ENCODE measurements around the gene SLC24A3. TPM values are rescaled to one million over a fixed set of nuclear protein-coding genes. Genes with fewer than 3 reads are reported as not detected.
A peak's percentile ranks its signal among the peaks of the same experiment; 100 is the strongest.

The SLC24A3 gene
- total RNA-seq, 3 donors from 2014 or later: 4.9 to 12.3 (median 5.9) TPM

GRCh38 chr20:19426356-19426755, 213.9 kb downstream of the SLC24A3 start:
- intact Hi-C loops (cut with DNase I; ENCODE audit: low total_unique reads): no loop called here
- TF ChIP-seq POLR2A (IDR thresholded peaks at IDR 0.05) (no peak), POLR2AphosphoS5 (IDR thresholded peaks at IDR 0.05) (no peak)
- TF ChIP-seq, protein P1, sequence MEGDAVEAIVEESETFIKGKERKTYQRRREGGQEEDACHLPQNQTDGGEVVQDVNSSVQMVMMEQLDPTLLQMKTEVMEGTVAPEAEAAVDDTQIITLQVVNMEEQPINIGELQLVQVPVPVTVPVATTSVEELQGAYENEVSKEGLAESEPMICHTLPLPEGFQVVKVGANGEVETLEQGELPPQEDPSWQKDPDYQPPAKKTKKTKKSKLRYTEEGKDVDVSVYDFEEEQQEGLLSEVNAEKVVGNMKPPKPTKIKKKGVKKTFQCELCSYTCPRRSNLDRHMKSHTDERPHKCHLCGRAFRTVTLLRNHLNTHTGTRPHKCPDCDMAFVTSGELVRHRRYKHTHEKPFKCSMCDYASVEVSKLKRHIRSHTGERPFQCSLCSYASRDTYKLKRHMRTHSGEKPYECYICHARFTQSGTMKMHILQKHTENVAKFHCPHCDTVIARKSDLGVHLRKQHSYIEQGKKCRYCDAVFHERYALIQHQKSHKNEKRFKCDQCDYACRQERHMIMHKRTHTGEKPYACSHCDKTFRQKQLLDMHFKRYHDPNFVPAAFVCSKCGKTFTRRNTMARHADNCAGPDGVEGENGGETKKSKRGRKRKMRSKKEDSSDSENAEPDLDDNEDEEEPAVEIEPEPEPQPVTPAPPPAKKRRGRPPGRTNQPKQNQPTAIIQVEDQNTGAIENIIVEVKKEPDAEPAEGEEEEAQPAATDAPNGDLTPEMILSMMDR (IDR thresholded peaks at IDR 0.05): no peak
- Histone ChIP-seq H3K36me3 (no peaks in the 10 kb centered on the region), H3K4me3 (no peak overlapping the region), H3K4me1 (no peaks in the 10 kb centered on the region), H3K27ac (no peak overlapping the region), H3K27me3 (no peaks in the 10 kb centered on the region), H3K9me3 (peaks cover 0 to 2% of the 10 kb centered on the region in 2 donors)
- DNase-seq (ENCODE audit: low spot score in 2 of 2): no peak

GRCh38 chr20:19427480-19427879, 215.0 kb downstream of the SLC24A3 start:
- Histone ChIP-seq H3K4me1 (no peaks in the 10 kb centered on the region), H3K27me3 (no peaks in the 10 kb centered on the region), H3K36me3 (no peaks in the 10 kb centered on the region), H3K4me3 (peak overlapping the region in 2 of 3 donors; percentile 26 to 44), H3K9me3 (no peaks in the 10 kb centered on the region), H3K27ac (peak overlapping the region in 1 of 2 donors; percentile 12)
- intact Hi-C loops (cut with DNase I; ENCODE audit: low total_unique reads): no loop called here
- peak; percentile 54 to 62 for DNase-seq (ENCODE audit: low spot score in 2 of 2)
- TF ChIP-seq POLR2AphosphoS5 (IDR thresholded peaks at IDR 0.05) (no peak), POLR2A (IDR thresholded peaks at IDR 0.05) (no peak)
- TF ChIP-seq, protein P1 (IDR thresholded peaks at IDR 0.05): no peak

- H3K27ac ChIP-seq: peak overlapping the region in 1 of 2 donors; percentile 12
- peak overlapping the region in 2 of 3 donors; percentile 26 to 44 for H3K4me3 ChIP-seq
- intact Hi-C loops (cut with DNase I; ENCODE audit: low total_unique reads): no loop called here
- H3K27me3 ChIP-seq: no peaks in the 10 kb centered on the region
- no peaks in the 10 kb centered on the region for H3K36me3 ChIP-seq
- no peaks in the 10 kb centered on the region for H3K4me1 ChIP-seq
- TF ChIP-seq, protein P1 (IDR thresholded peaks at IDR 0.05): no peak
- TF ChIP-seq POLR2AphosphoS5 (IDR thresholded peaks at IDR 0.05) (no peak), POLR2A (IDR thresholded peaks at IDR 0.05) (no peak)
- no peak for DNase-seq (ENCODE audit: low spot score in 2 of 2)
- H3K9me3 ChIP-seq: no peaks in the 10 kb centered on the region
These were observed 215.5 kb downstream of the SLC24A3 start for GRCh38 chr20:19427913-19428312.

- Histone ChIP-seq H3K4me3 (no peak overlapping the region), H3K36me3 (no peaks in the 10 kb centered on the region)
- no peak for DNase-seq (ENCODE audit: low spot score in 2 of 2)
These were observed 215.9 kb downstream of the SLC24A3 start for GRCh38 chr20:19428324-19428723.

DNA sequence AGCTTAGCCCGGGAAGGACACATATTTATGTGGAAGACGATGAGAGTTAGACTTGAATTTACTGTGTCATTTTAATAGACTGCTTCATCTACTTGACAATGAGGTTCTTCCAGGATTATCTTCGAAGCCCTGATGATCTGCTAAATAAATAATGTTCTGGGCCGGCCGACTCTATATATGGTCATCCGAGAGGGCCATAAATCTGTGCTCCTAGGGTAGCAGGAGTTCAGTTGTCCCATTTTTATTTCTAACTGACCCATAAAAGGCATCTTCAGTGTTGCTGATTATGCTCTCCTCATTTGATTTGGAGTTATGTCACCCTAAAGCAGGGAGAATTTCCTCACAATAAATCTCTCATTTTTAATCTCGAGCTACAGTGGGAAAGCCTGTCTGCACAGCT, 217.1 kb downstream of the SLC24A3 start:
- TF ChIP-seq POLR2A (IDR thresholded peaks at IDR 0.05) (no peak), POLR2AphosphoS5 (IDR thresholded peaks at IDR 0.05) (no peak)
- TF ChIP-seq, protein P1 (IDR thresholded peaks at IDR 0.05): no peak
- Histone ChIP-seq H3K27ac (no peak overlapping the region), H3K9me3 (no peaks in the 10 kb centered on the region), H3K36me3 (no peaks in the 10 kb centered on the region), H3K4me1 (no peaks in the 10 kb centered on the region), H3K27me3 (no peaks in the 10 kb centered on the region), H3K4me3 (no peak overlapping the region)
- intact Hi-C loops (cut with DNase I; ENCODE audit: low total_unique reads): no loop called here
- DNase-seq (ENCODE audit: low spot score in 2 of 2): no peak

More at GRCh38 chr20:19428324-19428723, 215.9 kb downstream of the SLC24A3 start:
- TF ChIP-seq POLR2AphosphoS5 (IDR thresholded peaks at IDR 0.05): no peak
- TF ChIP-seq, protein P1 (IDR thresholded peaks at IDR 0.05): no peak
- no peak for TF ChIP-seq POLR2A (IDR thresholded peaks at IDR 0.05)
- intact Hi-C loops (cut with DNase I; ENCODE audit: low total_unique reads): no loop called here
- Histone ChIP-seq H3K9me3 (no peaks in the 10 kb centered on the region), H3K27me3 (no peaks in the 10 kb centered on the region), H3K4me1 (no peaks in the 10 kb centered on the region), H3K27ac (peak overlapping the region in 1 of 2 donors; percentile 12)

Measured in breast epithelium (tissue), 4 donors.